ENCODE results near the gene BDH1.

BDH1 gene

GRCh38 chr3:197539651-197540051, 16.1 kb downstream of the BDH1 start:
- Histone ChIP-seq H3F3A (ENCODE audit: insufficient read depth) (no peaks in the 10 kb centered on the region), H3K4me3 (ENCODE audit: insufficient read depth, low read length, poor library complexity, severe bottlenecking) (no peak overlapping the region), H3K27ac (ENCODE audit: low read depth, low read length) (no peak overlapping the region), H2AFZ (ENCODE audit: low read depth, low read length, severe bottlenecking) (no peak overlapping the region), H3K9me3 (ENCODE audit: insufficient read depth, low read length) (no peaks in the 10 kb centered on the region), H3K9ac (ENCODE audit: low read length) (no peak overlapping the region), H4K20me1 (ENCODE audit: low read depth, low read length) (no peaks in the 10 kb centered on the region), H3K79me2 (ENCODE audit: insufficient read depth, low read length) (no peaks in the 10 kb centered on the region), H3K9me2 (replicated peaks; ENCODE audit: insufficient read depth, low read length) (no peaks in the 10 kb centered on the region), H3K36me3 (ENCODE audit: low read length) (no peaks in the 10 kb centered on the region), H3K4me2 (ENCODE audit: low read depth, low read length, poor library complexity, severe bottlenecking) (no peak overlapping the region), H3K27me3 (ENCODE audit: low read length) (no peaks in the 10 kb centered on the region)
- TF ChIP-seq EZH2phosphoT487 (conservative IDR thresholded peaks at IDR 0.05; ENCODE audit: low read length) (no peak), CTCF (IDR thresholded peaks at IDR 0.05; ENCODE audit: insufficient read depth, low read length, poor library complexity, severe bottlenecking) (no peak)

DNA sequence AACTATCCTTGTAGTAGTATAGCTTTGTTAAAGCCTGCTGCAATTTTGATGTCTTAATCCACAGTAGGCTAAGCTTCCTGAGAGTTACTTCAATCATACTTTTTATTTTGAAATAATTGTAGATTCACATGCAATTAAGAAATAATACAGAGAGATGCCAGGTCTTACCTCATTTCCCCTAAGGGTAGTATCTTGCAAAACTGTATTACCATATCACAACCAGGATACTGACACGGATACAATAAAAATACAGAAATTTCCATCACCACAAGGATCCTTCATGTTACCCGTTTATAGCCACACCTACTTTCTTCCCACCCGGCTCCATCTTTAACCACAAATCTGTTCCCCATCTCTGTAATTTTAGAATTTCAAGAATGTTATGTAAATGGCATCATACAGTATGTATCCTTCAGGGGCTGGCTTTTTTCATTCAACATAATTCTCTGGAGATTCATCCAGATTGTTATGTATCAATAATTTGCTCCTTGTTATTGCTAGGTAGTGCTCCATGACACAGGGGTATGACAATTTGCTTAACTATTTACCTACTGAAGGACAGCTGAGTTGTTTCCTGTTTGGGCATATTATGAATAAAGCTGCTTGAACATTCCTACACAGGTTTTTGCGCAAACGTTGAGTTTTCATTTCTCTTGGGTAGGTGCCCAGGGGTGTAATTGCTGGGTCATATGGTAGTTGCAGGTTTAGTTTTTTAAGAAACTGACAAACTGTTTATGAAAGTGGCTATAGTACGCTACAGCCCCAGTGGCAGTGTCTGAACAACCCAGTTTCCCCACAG, 21.6 kb downstream of the BDH1 start:
- H4K20me1 ChIP-seq (ENCODE audit: low read depth, low read length), result no peaks in the 10 kb centered on the region
- no peaks in the 10 kb centered on the region for H3K36me3 ChIP-seq (ENCODE audit: low read length)
- no peak overlapping the region for H3K4me2 ChIP-seq (ENCODE audit: low read depth, low read length, poor library complexity, severe bottlenecking)

DNA sequence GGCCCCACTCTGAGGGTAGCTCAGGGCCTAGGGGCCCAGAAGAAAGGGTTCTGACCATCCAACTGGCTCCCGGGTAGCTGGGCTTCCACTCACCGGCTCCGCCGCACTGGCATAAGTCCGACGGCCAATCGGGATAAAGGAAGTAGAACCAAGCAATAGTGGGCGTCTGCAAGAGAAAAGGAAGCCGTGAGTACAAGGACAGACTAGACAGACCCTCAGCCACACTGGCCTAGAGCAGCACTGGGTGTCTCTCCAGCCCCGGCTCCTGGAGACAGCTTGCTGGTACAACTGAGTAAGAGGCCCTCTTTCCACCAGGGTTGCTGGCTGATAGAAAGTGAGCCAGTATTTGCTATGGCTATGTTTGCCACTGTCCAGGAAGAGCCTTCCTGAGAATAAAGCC, 22.4 kb downstream of the BDH1 start:
- Histone ChIP-seq H2AFZ (ENCODE audit: low read depth, low read length, severe bottlenecking) (no peak overlapping the region), H3K79me2 (ENCODE audit: insufficient read depth, low read length) (no peaks in the 10 kb centered on the region), H4K20me1 (ENCODE audit: low read depth, low read length) (no peaks in the 10 kb centered on the region), H3K36me3 (ENCODE audit: low read length) (no peaks in the 10 kb centered on the region), H3K9me2 (replicated peaks; ENCODE audit: insufficient read depth, low read length) (no peaks in the 10 kb centered on the region), H3K4me2 (ENCODE audit: low read depth, low read length, poor library complexity, severe bottlenecking) (no peak overlapping the region), H3K9ac (ENCODE audit: low read length) (no peak overlapping the region), H3K4me3 (ENCODE audit: insufficient read depth, low read length, poor library complexity, severe bottlenecking) (no peak overlapping the region), H3K27me3 (ENCODE audit: low read length) (no peaks in the 10 kb centered on the region), H3K27ac (ENCODE audit: low read depth, low read length) (no peak overlapping the region), H3F3A (ENCODE audit: insufficient read depth) (no peaks in the 10 kb centered on the region), H3K9me3 (ENCODE audit: insufficient read depth, low read length) (no peaks in the 10 kb centered on the region)
- TF ChIP-seq EZH2phosphoT487 (conservative IDR thresholded peaks at IDR 0.05; ENCODE audit: low read length) (no peak), CTCF (IDR thresholded peaks at IDR 0.05; ENCODE audit: insufficient read depth, low read length, poor library complexity, severe bottlenecking) (no peak)

More for the DNA sequence above, 21.6 kb downstream of the BDH1 start:
- Histone ChIP-seq H3K9me3 (ENCODE audit: insufficient read depth, low read length) (no peaks in the 10 kb centered on the region), H2AFZ (ENCODE audit: low read depth, low read length, severe bottlenecking) (no peak overlapping the region), H3K27me3 (ENCODE audit: low read length) (no peaks in the 10 kb centered on the region), H3K27ac (ENCODE audit: low read depth, low read length) (no peak overlapping the region), H3K9ac (ENCODE audit: low read length) (no peak overlapping the region), H3K4me3 (ENCODE audit: insufficient read depth, low read length, poor library complexity, severe bottlenecking) (no peak overlapping the region), H3F3A (ENCODE audit: insufficient read depth) (no peaks in the 10 kb centered on the region), H3K79me2 (ENCODE audit: insufficient read depth, low read length) (no peaks in the 10 kb centered on the region), H3K9me2 (replicated peaks; ENCODE audit: insufficient read depth, low read length) (no peaks in the 10 kb centered on the region)
- TF ChIP-seq CTCF (IDR thresholded peaks at IDR 0.05; ENCODE audit: insufficient read depth, low read length, poor library complexity, severe bottlenecking), result no peak
- TF ChIP-seq EZH2phosphoT487 (conservative IDR thresholded peaks at IDR 0.05; ENCODE audit: low read length), result no peak

All from SU-DHL-6 (cell line).